ENCODE measurements around the gene ZNF774.

GRCh38 chr15:90343302-90343790 is 8.7 kb upstream of the ZNF774 start:
- TF ChIP-seq CTCF (IDR thresholded peaks at IDR 0.05) (no peak), EP300 (IDR thresholded peaks at IDR 0.05) (no peak)
